ENCODE measurements around the gene KDM4C.

- TF ChIP-seq BHLHE40 (IDR thresholded peaks at IDR 0.05; ENCODE audit: low read depth, low read length) (no peak), POLR2A (IDR thresholded peaks at IDR 0.05; ENCODE audit: low read depth, low read length) (no peak), CTCF (conservative IDR thresholded peaks at IDR 0.05; ENCODE audit: low read depth, low read length) (no peak), MAFK (IDR thresholded peaks at IDR 0.05; ENCODE audit: low read depth, low read length) (no peak), SMC3 (IDR thresholded peaks at IDR 0.05; ENCODE audit: low read depth, low read length) (no peak), USF2 (IDR thresholded peaks at IDR 0.05; ENCODE audit: low read depth, low read length) (no peak)
Observed at GRCh38 chr9:6790866-6791265, 33.1 kb downstream of the KDM4C start.
